GM23248 (cell line): Measurements from ENCODE around the gene UBFD1. TPM values are rescaled to one million over a fixed set of nuclear protein-coding genes. Genes with fewer than 3 reads are reported as not detected.
"Not testable (repeated sequence)": the region's sequence is repeated elsewhere in the genome, so short reads cannot be mapped to it uniquely, and the experiment has no call there.

ENCODE experiments used
- DNase-seq: peaks from one replicate; pipeline ENCODE4 v3.0.0-alpha.2; 2015
- H2AFZ ChIP-seq: fragments of 200-600 bp; sonication (generic); 2 replicates; pipeline ENCODE4 v1.6.1; 2016; ENCODE audit warnings: antibody characterized with exemption
- H3F3A ChIP-seq: fragments of 200-600 bp; sonication (generic); 2 replicates; pipeline ENCODE4 v1.6.1; 2016; ENCODE audit warnings: mild to moderate bottlenecking, antibody characterized with exemption, mixed run types; ENCODE audit not compliant: insufficient read depth
- H3K27ac ChIP-seq: fragments of 200-600 bp; sonication (generic); 2 replicates; pipeline ENCODE4 v1.5.1; 2016; ENCODE audit warnings: mild to moderate bottlenecking
- H3K27me3 ChIP-seq: fragments of 200-600 bp; sonication (generic); replicated peaks from 2 replicates; pipeline ENCODE4 v1.6.1; 2016; ENCODE audit warnings: mild to moderate bottlenecking; ENCODE audit not compliant: insufficient read depth
- H3K36me3 ChIP-seq: fragments of 200-600 bp; sonication (generic); 2 replicates; pipeline ENCODE4 v1.6.1; 2016; ENCODE audit warnings: low read depth, mild to moderate bottlenecking
- H3K4me1 ChIP-seq: fragments of 200-600 bp; sonication (generic); 2 replicates; pipeline ENCODE4 v1.6.1; 2016; ENCODE audit warnings: mild to moderate bottlenecking; ENCODE audit not compliant: insufficient read depth
- H3K4me2 ChIP-seq: fragments of 200-600 bp; sonication (generic); one replicate; pipeline ENCODE4 v1.6.1; 2016; ENCODE audit warnings: mild to moderate bottlenecking; ENCODE audit not compliant: unreplicated experiment
- H3K4me3 ChIP-seq: fragments of 200-600 bp; sonication (generic); 2 replicates; pipeline ENCODE4 v1.5.1; 2016; ENCODE audit warnings: mild to moderate bottlenecking
- H3K79me2 ChIP-seq: fragments of 200-600 bp; sonication (generic); 2 replicates; pipeline ENCODE4 v1.6.1; 2016; ENCODE audit warnings: mild to moderate bottlenecking; ENCODE audit not compliant: insufficient read depth
- H3K9ac ChIP-seq: fragments of 200-600 bp; sonication (generic); 2 replicates; pipeline ENCODE4 v1.6.1; 2016; ENCODE audit warnings: mild to moderate bottlenecking
- H3K9me2 ChIP-seq: fragments of 200-600 bp; sonication (generic); 2 replicates; pipeline ENCODE4 v1.6.1; 2016; ENCODE audit warnings: mixed run types, mild to moderate bottlenecking, moderate library complexity; ENCODE audit not compliant: insufficient read depth
- H3K9me3 ChIP-seq: fragments of 200-600 bp; sonication (generic); one replicate; pipeline ENCODE4 v1.6.1; 2017; ENCODE audit warnings: low read depth
- H4K20me1 ChIP-seq: fragments of 200-600 bp; sonication (generic); 2 replicates; pipeline ENCODE4 v1.6.0; 2016; ENCODE audit not compliant: insufficient read depth
- EZH2 ChIP-seq: fragments of 200-600 bp; sonication (generic); IDR thresholded peaks from 2 replicates; pipeline ENCODE4 v1.6.1; 2018; ENCODE audit warnings: antibody characterized with exemption, mild to moderate bottlenecking; ENCODE audit not compliant: insufficient read depth, poor library complexity, severe bottlenecking
- EZH2phosphoT487 ChIP-seq: fragments of 200-600 bp; sonication (generic); IDR thresholded peaks from 2 replicates; pipeline ENCODE4 v1.6.1; 2018; ENCODE audit warnings: antibody characterized with exemption, moderate library complexity, mild to moderate bottlenecking, low read depth; ENCODE audit not compliant: insufficient read depth
- WGBS, 2 experiments: methylation state at CpG; one replicate each; pipeline ENCODE4 v1.1.6; 2015 to 2017; ENCODE audit warnings: low lambda C conversion rate in 2 of 2, low coverage in 1 of 2; ENCODE audit errors: missing lambda C conversion rate in 2 of 2; 5-methylcytosine and 5-hydroxymethylcytosine counted together
- in situ Hi-C: fragments of 300-500 bp; cut with MboI; formaldehyde crosslinking; loops from 2 replicates; pipeline ENCODE4 v1.15.0; 2020
- polyA plus RNA-seq: library from polyadenylated mRNA; unstranded; fragments of >200 nt; fragmentation: Nextera tagmentation; extraction: Ambion mirVana; gene quantifications from 2 replicates; pipeline ENCODE4 v1.2.1, GENCODE V29; 2016
- total RNA-seq: library from RNA; depleted of rRNA; stranded (reverse); fragments of >200 nt; shearing (Covaris generic); gene quantifications from 2 replicates; pipeline ENCODE4 v1.2.3, GENCODE V29; 2014; rRNA removed

UBFD1 gene
- total and polyA plus RNA-seq, 2 experiments from 2014 or later: 50.2 to 129 TPM

- Histone ChIP-seq H3K79me2 (no peaks in the 10 kb centered on the region), H3K9me2 (no peaks in the 10 kb centered on the region), H4K20me1 (no peaks in the 10 kb centered on the region), H3K9ac (no peak overlapping the region), H3K9me3 (no peaks in the 10 kb centered on the region), H2AFZ (no peak overlapping the region), H3K4me3 (no peak overlapping the region), H3K27ac (peak overlapping the region; percentile 45; the same call in 1 of the 2 replicates), H3K4me1 (no peaks in the 10 kb centered on the region; the same call in 1 of the 2 replicates), H3K36me3 (0 out of 2 replicates have a peak, but pooled peaks cover 10% of the 10 kb centered on the region), H3K4me2 (no peak overlapping the region), H3K27me3 (no peaks in the 10 kb centered on the region), H3F3A (no peaks in the 10 kb centered on the region)
- in situ Hi-C loops: no loop called here
- peak; percentile 48 for DNase-seq
- TF ChIP-seq EZH2 (no peak), EZH2phosphoT487 (no peak)
- 65 to 66% methylated on average over 4 of the region's 4 CpGs for WGBS, 2 experiments
Observed at GRCh38 chr16:23608194-23608593, 50.7 kb downstream of the UBFD1 start.

- Histone ChIP-seq H3K9me2 (no peaks in the 10 kb centered on the region), H3K4me1 (no peaks in the 10 kb centered on the region; the same call in 1 of the 2 replicates), H3K9me3 (no peaks in the 10 kb centered on the region), H3K4me3 (no peak overlapping the region), H3F3A (no peaks in the 10 kb centered on the region), H3K27ac (no peak overlapping the region), H3K4me2 (no peak overlapping the region), H3K36me3 (peaks cover 7% of the 10 kb centered on the region; the same call in 1 of the 2 replicates), H2AFZ (no peak overlapping the region), H4K20me1 (no peaks in the 10 kb centered on the region), H3K79me2 (no peaks in the 10 kb centered on the region), H3K9ac (no peak overlapping the region), H3K27me3 (no peaks in the 10 kb centered on the region)
- in situ Hi-C loops: no loop called here
- WGBS, 2 experiments: 98 to 100% methylated on average over 1 of the region's 1 CpG
- no peak for DNase-seq
- TF ChIP-seq EZH2: no peak
- TF ChIP-seq EZH2phosphoT487: no peak
Observed at GRCh38 chr16:23609929-23610328, 52.4 kb downstream of the UBFD1 start.

DNA sequence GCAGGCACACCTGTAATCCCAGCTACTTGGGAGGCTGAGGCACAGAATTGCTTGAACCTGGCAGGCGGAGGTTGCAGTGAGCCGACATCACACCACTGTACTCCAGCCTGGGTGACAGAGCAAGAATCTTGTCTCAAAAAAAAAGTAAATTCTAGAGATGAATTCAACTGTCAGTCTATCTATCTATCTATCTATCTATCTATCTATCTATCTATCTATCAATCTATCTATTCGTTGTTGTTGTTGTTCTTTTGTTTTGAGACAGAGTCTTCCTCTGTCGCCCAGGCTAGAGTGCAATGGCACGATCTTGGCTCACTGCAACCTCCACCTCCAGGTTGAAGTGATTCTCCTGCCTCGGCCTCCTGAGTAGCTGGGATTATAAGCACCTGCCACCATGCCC lies 53.4 kb downstream of the UBFD1 start:
- H3K4me1 ChIP-seq, H3K36me3 ChIP-seq, H3K4me2 ChIP-seq, H3K27ac ChIP-seq, in situ Hi-C loops, H3F3A ChIP-seq, H3K27me3 ChIP-seq, H3K79me2 ChIP-seq, H2AFZ ChIP-seq, H3K9me2 ChIP-seq, DNase-seq, H3K9ac ChIP-seq, H3K4me3 ChIP-seq, H4K20me1 ChIP-seq, H3K9me3 ChIP-seq: not testable (repeated sequence)
- WGBS, 2 experiments: 97 to 99% methylated on average over 6 of the region's 6 CpGs

DNA sequence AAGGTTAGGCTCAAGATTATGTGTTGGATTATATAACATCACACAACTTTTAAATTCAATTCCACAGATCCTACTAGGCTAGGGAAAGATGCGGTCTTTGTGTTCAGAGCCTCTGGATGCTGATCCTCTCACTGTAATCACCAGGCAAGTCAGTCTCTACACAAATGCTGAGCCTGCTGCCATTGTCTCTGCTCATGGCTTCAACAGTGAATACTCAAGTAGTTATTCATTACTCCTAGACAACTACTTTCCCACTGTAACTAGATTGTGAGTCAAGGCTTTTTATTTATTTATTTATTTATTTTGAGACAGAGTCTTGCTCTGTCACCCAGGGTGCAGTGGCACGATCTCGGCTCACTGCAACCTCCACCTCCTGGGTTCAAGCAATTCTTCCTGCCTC lies 54.4 kb downstream of the UBFD1 start:
- no peaks in the 10 kb centered on the region for H3K9me3 ChIP-seq
- H3K4me1 ChIP-seq: no peaks in the 10 kb centered on the region; the same call in 1 of the 2 replicates
- no peaks in the 10 kb centered on the region for H3F3A ChIP-seq
- TF ChIP-seq EZH2: no peak
- no peak for TF ChIP-seq EZH2phosphoT487
- H3K4me3 ChIP-seq: no peak overlapping the region
- H3K9ac ChIP-seq: no peak overlapping the region
- no peaks in the 10 kb centered on the region for H3K9me2 ChIP-seq
- in situ Hi-C loops: no loop called here
- H3K27me3 ChIP-seq: no peaks in the 10 kb centered on the region
- H3K4me2 ChIP-seq: no peak overlapping the region
- no peaks in the 10 kb centered on the region for H3K79me2 ChIP-seq
- H3K36me3 ChIP-seq: peaks cover 10% of the 10 kb centered on the region
- H3K27ac ChIP-seq: no peak overlapping the region
- no peaks in the 10 kb centered on the region; the same call in 1 of the 2 replicates for H4K20me1 ChIP-seq
- H2AFZ ChIP-seq: no peak overlapping the region
- 97% methylated on average over 3 of the region's 3 CpGs for WGBS, 2 experiments
- DNase-seq: no peak

DNA sequence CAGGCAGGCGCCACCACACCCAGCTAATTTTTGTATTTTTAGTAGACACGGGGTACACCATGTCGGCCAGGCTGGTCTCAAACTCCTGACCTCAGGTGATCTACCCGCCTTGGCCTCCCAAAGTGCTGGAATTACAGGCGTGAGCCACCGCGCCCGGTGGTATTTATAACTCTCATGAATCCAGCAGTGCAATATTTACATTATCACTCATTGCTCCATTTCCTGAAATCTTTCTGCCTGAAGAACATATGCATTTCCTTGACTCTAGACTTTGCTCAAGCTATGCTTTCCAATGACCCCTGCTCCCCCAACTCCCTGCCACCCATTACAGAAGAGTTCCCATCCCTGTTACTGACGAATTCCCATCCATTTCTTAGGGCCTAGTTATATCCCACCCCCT lies 58.3 kb downstream of the UBFD1 start:
- Histone ChIP-seq H3K9ac (no peak overlapping the region), H3K9me3 (no peaks in the 10 kb centered on the region), H3K9me2 (no peaks in the 10 kb centered on the region), H2AFZ (no peak overlapping the region), H3K79me2 (no peaks in the 10 kb centered on the region), H4K20me1 (no peaks in the 10 kb centered on the region; the same call in 1 of the 2 replicates), H3F3A (no peaks in the 10 kb centered on the region), H3K4me3 (no peak overlapping the region), H3K4me1 (no peaks in the 10 kb centered on the region), H3K4me2 (no peak overlapping the region), H3K27me3 (no peaks in the 10 kb centered on the region), H3K36me3 (peaks cover 28% of the 10 kb centered on the region), H3K27ac (no peak overlapping the region)
- WGBS, 2 experiments: 97 to 98% methylated on average over 9 of the region's 9 CpGs
- TF ChIP-seq EZH2phosphoT487: no peak
- no peak for TF ChIP-seq EZH2
- DNase-seq: no peak
- in situ Hi-C loops: no loop called here

Other genes starting within 250 kb of the UBFD1 start
- gene COG7, start 104.5 kb upstream of the UBFD1 start, total RNA-seq: 15.6 and 16.3 TPM in 2 replicates
- gene COG7, start 104.5 kb upstream of the UBFD1 start, polyA plus RNA-seq: 13.5 and 14.6 TPM in 2 replicates
- gene GGA2, start 47.2 kb upstream of the UBFD1 start, total RNA-seq: 9.6 and 13.0 TPM in 2 replicates
- gene GGA2, start 47.2 kb upstream of the UBFD1 start, polyA plus RNA-seq: 16.0 and 17.7 TPM in 2 replicates
- 23.4 and 27.1 TPM in 2 replicates for gene EARS2, start 377 bp upstream of the UBFD1 start, total RNA-seq
- 15.3 and 15.6 TPM in 2 replicates for gene EARS2, start 377 bp upstream of the UBFD1 start, polyA plus RNA-seq
- 78.9 and 118 TPM in 2 replicates for gene NDUFAB1, start 38.6 kb downstream of the UBFD1 start, total RNA-seq
- gene NDUFAB1, start 38.6 kb downstream of the UBFD1 start, polyA plus RNA-seq: 234 and 235 TPM in 2 replicates
- gene PALB2, start 83.6 kb downstream of the UBFD1 start, total RNA-seq: 5.4 and 15.3 TPM in 2 replicates
- gene PALB2, start 83.6 kb downstream of the UBFD1 start, polyA plus RNA-seq: 7.8 and 8.5 TPM in 2 replicates
- gene DCTN5, start 83.7 kb downstream of the UBFD1 start, total RNA-seq: 38.2 and 41.9 TPM in 2 replicates
- 47.6 and 49.7 TPM in 2 replicates for gene DCTN5, start 83.7 kb downstream of the UBFD1 start, polyA plus RNA-seq
- 17.2 and 20.0 TPM in 2 replicates for gene PLK1, start 121.2 kb downstream of the UBFD1 start, total RNA-seq
- 32.7 and 34.6 TPM in 2 replicates for gene PLK1, start 121.2 kb downstream of the UBFD1 start, polyA plus RNA-seq
- gene ERN2, start 155.5 kb downstream of the UBFD1 start, total RNA-seq: not detected in 2 replicates
- gene ERN2, start 155.5 kb downstream of the UBFD1 start, polyA plus RNA-seq: not detected in 2 replicates
- gene CHP2, start 197.3 kb downstream of the UBFD1 start, total RNA-seq: not detected in 2 replicates
- gene CHP2, start 197.3 kb downstream of the UBFD1 start, polyA plus RNA-seq: not detected in 2 replicates